Inferior parietal cortex (tissue), 1 donor: ENCODE results near the gene PSPC1.
"Not testable (repeated sequence)": the region's sequence is repeated elsewhere in the genome, so short reads cannot be mapped to it uniquely, and the experiment has no call there.

Source experiments
- DNase-seq: peaks from one replicate; pipeline ENCODE4 v3.0.0-alpha.2; 2016; ENCODE audit errors: extremely low spot score

Gene PSPC1

GRCh38 chr13:19782727-19783682 is at the start of gene PSPC1:
Gene PSPC1 (minus strand): TSS chr13:19782945. CDS start chr13:19782757, 188 bp downstream.
- peak; percentile 96 for DNase-seq

DNA sequence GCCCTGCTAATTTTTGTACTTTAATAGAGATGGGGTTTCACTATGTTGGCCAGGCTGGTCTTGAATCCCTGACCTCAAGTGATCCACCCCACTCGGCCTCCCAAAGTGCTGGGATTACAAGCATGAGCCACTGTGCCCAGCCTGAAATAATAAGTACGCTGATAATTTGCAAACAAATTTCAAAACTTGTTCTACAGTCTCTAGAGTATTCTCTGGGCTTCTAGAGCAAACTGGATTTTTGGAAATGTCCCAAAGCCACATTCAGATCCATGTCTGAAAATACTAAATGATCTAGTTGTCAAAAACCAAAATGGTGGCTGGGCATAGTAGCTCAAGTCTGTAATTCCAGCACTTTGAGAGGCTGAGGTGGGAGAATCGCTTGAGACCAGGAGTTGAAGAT is 39.9 kb upstream of the PSPC1 start:
- no peak for DNase-seq

DNA sequence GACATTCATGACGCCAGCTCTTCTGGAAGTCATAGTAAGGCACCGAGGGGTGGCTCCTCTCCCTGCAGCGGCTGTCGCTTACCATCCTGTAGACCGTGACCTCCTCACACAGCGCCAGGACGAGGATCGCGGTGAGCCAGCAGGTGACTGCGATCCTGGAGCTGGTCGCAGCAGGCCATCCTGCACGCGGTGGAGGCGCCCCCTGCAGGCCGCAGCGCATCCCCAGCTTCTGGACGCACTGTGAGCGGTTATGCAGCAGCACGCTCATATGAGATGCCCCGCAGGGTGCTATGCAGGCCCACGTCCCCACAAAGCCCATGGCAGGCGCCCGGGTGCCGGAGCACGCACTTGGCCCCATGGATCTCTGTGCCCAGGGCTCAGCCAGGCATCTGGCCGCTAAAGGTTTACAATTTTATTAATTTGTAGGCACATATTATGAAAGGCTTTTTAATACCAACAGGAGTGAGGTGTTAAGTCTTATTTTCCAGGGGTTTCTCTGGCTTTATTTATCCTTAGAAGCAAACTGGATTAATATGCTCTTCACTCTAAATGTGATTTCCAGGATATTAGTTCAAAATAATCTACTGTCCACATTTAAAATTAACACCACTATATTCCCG is 35.6 kb upstream of the PSPC1 start:
- no peak for DNase-seq

GRCh38 chr13:19817510-19818158 is 34.9 kb upstream of the PSPC1 start:
- no peak for DNase-seq

- no peak for DNase-seq
Observed at GRCh38 chr13:19817106-19817505, 34.4 kb upstream of the PSPC1 start.

DNA sequence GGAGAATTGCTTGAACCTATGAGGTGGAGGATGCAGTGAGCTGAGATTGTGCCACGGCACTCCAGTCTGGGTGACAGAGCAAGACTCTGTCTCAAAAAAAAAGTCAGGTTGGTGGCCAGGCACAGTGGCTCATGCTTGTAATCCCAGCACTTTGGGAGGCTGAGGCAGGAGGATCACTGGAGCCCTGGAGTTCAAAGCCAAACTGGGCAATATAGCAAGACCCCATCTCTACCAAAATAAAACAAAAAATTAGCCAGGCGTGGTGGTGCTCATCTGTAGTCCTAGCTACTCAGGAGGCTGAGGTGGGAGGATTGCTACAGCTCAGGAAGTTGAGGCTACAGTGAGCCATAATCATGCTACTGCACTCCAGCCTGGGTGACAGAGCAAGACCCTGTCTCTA is 33.1 kb upstream of the PSPC1 start:
- DNase-seq, result not testable (repeated sequence)

GRCh38 chr13:19810996-19811881 is 28.5 kb upstream of the PSPC1 start:
- DNase-seq, result no peak

DNA sequence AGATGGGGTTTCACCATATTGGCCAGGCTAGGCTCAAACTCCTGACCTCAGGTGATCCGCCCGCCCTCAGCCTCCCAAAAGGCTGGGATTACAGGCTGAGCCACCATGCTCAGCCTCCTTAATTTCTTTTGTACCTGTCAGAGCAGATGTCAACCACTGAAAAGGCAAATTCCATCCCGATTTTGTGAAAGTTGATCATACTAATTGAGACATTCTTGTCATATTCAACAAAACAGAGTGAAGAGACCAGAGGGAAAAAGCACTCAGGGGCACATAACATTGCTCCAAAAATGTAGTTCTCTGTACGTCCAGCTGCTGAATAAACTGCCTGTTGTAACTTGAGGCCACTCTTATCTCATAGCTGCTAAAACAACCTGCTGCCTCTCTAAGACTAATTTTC is 27.4 kb upstream of the PSPC1 start:
- no peak for DNase-seq

DNA sequence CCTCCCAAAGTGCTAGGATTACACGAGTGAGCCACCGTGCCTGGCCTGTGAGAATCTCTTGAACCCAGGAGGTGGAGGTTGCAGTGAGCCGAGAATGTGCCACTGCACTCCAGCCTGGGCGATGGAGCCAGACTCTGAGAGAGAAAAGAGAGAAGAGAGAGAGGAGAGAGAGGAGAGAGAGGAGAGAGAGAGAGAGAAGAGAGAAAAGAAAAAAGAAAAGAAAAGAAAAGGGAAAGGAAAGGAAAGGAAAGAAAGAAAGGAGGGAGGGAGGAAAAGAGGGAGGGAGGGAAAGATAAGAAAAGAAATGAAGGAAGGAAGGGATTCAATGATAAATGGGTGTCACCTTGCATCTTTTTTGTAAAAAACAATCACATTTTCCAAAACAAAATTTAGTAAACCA is 23.0 kb upstream of the PSPC1 start:
- no peak for DNase-seq

DNA sequence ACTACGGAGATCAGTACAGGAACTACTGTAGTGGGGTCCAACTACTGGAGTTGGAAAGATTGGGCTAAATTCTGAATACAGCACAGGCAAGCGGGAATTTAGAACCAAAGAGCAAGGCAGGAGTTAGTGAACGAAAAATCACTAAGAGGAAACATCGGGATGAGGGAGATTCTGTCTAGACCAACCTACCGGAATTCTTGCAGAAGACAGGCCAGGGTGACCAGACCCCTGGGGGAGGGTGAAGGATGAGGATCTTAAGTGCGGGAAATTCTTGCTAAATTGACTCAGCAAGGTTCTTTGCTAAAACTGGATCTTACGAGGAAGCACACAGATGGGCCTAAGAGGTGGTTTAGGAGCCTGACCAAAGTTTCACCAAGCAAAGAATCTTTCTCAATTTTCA is 13.2 kb upstream of the PSPC1 start:
- no peak for DNase-seq

- no peak for DNase-seq
Observed at GRCh38 chr13:19794631-19795030, 11.9 kb upstream of the PSPC1 start.

DNA sequence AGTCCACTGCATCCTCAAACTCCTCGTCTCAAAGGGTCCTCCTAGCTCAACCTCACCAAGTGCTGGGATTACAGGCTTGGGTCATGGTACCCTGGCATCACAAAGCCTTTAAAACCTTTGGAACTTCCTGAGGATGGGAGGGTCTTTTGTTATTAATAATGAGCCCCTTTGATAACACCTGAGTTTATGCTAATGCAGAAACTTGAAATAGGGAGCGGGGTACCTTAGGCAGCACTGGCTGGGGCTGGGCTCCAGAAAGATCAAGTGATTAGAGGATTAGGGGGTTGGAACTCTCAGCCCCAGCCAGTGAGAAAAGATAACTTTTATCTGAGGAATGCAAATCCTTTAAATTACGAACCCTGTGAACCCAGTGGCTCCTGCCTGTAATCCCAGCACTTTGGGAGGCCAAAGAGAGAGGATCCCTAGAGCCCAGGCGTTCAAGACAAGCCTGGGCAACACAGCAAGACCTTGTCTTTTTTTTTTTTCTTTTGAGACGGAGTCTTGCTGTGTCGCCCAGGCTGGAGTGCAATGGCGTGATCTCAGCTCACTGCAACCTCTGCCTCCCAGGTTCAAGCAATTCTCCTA is 9.3 kb upstream of the PSPC1 start:
- no peak for DNase-seq

- DNase-seq, result peak; percentile 38
Observed at GRCh38 chr13:19782049-19782726, 557 bp downstream of the PSPC1 start.

- no peak for DNase-seq
Observed at GRCh38 chr13:19781526-19781925, 1.2 kb downstream of the PSPC1 start.

DNA sequence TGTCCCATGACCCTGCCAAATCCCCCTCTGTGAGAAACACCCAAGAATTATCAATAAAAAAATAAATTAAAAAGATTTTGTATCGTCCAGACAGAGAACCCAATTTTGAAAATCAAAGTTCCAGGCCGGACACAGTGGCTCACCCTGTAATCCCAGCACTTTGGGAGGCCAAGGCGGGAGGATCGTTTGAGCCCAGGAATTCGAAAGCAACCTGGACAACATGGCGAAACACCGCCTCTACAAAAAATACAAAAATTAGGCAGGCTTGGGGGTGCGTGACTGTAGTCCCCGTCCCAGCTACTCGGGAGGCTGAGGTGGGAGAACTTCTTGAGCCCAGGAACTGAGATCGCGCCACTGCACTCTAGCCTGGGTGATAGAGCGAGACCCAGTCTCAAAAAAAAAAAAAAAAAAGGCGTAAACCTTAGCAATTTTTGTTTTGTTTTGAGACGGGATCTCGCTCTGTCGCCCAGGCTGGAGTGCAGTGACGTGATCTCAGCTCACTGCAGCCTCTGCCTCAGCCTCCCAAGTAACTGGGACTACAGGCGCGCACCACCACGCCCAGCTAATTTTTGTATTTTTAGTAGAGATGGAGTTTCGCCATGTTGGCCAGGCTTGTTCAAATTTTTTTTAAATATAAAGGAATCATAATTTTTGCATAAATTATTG is 1.9 kb downstream of the PSPC1 start:
- DNase-seq, result not testable (repeated sequence)

DNA sequence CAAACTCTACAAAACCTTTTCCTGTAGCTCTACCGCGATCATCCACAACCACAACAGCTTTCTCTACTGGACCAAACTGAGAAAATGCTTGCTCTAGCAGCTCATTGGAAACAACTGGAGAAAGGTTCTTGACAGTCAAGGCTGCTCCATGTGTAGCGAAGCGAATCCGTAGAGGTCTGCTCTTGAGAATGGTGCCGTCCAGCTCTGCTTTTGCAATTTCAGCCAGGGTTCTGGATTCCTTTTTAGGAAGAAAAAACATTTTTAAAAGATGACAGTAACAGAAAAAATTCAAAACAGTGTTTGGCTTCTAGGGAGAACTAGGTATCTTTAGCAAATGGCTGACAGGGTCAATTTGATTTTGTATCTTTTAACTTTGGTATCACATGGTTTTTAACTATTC is 10.4 kb downstream of the PSPC1 start:
- no peak for DNase-seq

GRCh38 chr13:19769854-19770253 is 12.9 kb downstream of the PSPC1 start:
- no peak for DNase-seq

DNA sequence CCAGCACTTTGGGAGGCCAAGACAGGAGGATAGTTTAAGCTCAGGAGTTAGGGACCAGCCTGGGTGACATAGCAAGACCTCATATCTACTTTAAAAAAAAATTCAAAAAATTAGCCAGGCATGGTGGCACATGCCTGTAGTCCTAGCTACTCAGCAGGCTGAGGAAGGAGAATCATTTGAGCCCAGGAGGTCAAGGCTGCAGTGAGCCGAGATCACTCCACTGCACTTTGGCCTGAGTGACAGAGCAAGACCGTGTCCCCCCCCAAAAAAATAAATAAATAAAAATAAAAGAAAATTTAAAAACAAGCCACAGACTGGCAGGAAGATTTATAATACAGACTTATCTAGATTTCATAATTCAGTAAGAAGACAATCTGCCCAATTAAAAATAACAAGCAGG is 14.8 kb downstream of the PSPC1 start:
- no peak for DNase-seq

- no peak for DNase-seq
Observed at GRCh38 chr13:19766591-19766990, 16.2 kb downstream of the PSPC1 start.

DNA sequence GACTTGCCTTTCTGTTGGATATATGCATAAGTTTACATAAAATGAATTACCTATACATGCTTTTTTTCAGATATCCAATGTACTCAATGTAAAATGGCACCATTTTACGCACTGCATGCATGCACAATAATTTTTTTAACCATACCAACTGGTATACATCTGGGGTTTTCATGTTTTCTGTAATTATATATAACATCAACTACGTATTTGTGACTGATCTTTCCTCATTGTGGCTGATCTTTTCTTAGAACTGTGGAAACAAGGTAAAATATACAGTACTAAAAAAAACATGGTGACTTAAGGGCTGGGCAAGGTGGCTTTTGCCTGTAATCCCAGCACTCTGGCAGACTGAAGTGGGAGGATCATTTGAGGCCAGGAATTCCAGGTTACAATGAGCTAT is 18.5 kb downstream of the PSPC1 start:
- DNase-seq, result no peak
